GM12878 (cell line): ENCODE results near the gene LXN.

Source experiments
- BACH1 ChIP-seq: fragments of 450-650 bp; IDR thresholded peaks from 2 replicates; pipeline ENCODE4 v1.6.1; 2017; ENCODE audit warnings: mild to moderate bottlenecking, borderline replicate concordance
- EGR1 ChIP-seq, 2 experiments: IDR thresholded peaks; 1 replicate in 1 of 2; 2 replicates in 1 of 2; pipeline ENCODE4 v1.6.1; 2011 to 2012; ENCODE audit warnings: low read depth in 2 of 2, low read length in 2 of 2, borderline replicate concordance in 1 of 2, mild to moderate bottlenecking in 1 of 2, moderate library complexity in 1 of 2
- GABPA ChIP-seq: IDR thresholded peaks from 2 replicates; pipeline ENCODE4 v1.6.1; 2014; ENCODE audit warnings: antibody characterized with exemption, low read depth, mild to moderate bottlenecking, inconsistent platforms
- HCFC1 ChIP-seq: fragments of 150-350 bp; IDR thresholded peaks from 2 replicates; pipeline ENCODE4 v1.6.1; 2014; ENCODE audit warnings: low read length
- HDAC6 ChIP-seq: fragments of 200-600 bp; sonication (generic); IDR thresholded peaks from one replicate; pipeline ENCODE4 v1.8.0; 2017; ENCODE audit warnings: antibody characterized with exemption; ENCODE audit not compliant: unreplicated experiment
- POLR2AphosphoS5 ChIP-seq: IDR thresholded peaks from 2 replicates; pipeline ENCODE4 v1.6.1; 2011; ENCODE audit warnings: mild to moderate bottlenecking, low read length, inconsistent platforms
- SIN3A ChIP-seq: IDR thresholded peaks from 2 replicates; pipeline ENCODE4 v1.6.1; 2012; ENCODE audit warnings: low read depth, low read length, improper control_type of control experiment
- SREBF2 ChIP-seq: IDR thresholded peaks from 2 replicates; pipeline ENCODE4 v1.6.1; 2012; ENCODE audit warnings: mild to moderate bottlenecking, low read length
- ZNF384 ChIP-seq: IDR thresholded peaks from 2 replicates; pipeline ENCODE4 v1.6.1; 2012; ENCODE audit warnings: low read depth, mild to moderate bottlenecking, low read length, improper control_type of control experiment, borderline replicate concordance
- TF ChIP-seq, protein P1 (sequence below), 3 experiments: IDR thresholded peaks in 2 of 3; conservative IDR thresholded peaks in 1 of 3; 2 replicates each; pipeline ENCODE4 v1.5.1; 2011; ENCODE audit warnings: low read depth in 3 of 3, low read length in 3 of 3, mild to moderate bottlenecking in 3 of 3, control low read depth in 2 of 3, moderate library complexity in 2 of 3, inconsistent platforms in 1 of 3, mixed read lengths in 1 of 3; ENCODE audit not compliant: control insufficient read depth in 2 of 3, insufficient read depth in 1 of 3; ENCODE audit errors: extremely low read depth in 1 of 3
- TF ChIP-seq, protein P2 (sequence below): fragments of 450-650 bp; IDR thresholded peaks from 2 replicates; pipeline ENCODE4 v1.6.1; 2017; ENCODE audit warnings: mild to moderate bottlenecking

DNA sequence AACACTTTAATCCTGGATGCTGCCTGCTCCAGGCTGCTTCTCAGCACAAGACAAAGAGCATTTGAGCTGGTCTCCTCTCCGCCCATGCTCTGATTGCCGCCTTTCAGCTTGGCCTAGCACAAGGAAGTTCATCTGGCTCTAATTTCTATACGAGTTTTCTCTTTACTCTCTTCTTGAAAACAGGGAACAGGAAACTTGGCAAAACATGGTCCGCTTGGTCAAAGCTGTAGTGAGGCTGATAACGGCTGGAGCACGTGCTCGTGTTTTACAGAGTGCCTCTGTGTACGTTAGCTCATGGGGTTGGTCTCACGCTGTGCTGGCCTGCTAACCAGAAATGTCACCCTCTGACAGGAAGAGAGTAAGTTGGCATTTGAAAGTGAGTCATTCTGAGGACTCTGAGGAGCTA is 40.6 kb upstream of the LXN start:
- TF ChIP-seq ZNF384, result no peak
- TF ChIP-seq, protein P1, sequence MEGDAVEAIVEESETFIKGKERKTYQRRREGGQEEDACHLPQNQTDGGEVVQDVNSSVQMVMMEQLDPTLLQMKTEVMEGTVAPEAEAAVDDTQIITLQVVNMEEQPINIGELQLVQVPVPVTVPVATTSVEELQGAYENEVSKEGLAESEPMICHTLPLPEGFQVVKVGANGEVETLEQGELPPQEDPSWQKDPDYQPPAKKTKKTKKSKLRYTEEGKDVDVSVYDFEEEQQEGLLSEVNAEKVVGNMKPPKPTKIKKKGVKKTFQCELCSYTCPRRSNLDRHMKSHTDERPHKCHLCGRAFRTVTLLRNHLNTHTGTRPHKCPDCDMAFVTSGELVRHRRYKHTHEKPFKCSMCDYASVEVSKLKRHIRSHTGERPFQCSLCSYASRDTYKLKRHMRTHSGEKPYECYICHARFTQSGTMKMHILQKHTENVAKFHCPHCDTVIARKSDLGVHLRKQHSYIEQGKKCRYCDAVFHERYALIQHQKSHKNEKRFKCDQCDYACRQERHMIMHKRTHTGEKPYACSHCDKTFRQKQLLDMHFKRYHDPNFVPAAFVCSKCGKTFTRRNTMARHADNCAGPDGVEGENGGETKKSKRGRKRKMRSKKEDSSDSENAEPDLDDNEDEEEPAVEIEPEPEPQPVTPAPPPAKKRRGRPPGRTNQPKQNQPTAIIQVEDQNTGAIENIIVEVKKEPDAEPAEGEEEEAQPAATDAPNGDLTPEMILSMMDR (IDR thresholded peaks at IDR 0.05 in 2 of 3, conservative IDR thresholded peaks at IDR 0.05 in 1 of 3; ENCODE audit: control insufficient read depth in 2 of 3, extremely low read depth in 1 of 3, insufficient read depth in 1 of 3, low read depth in 3 of 3, low read length in 3 of 3), result no peak
- TF ChIP-seq EGR1 (IDR thresholded peaks at IDR 0.05; ENCODE audit: borderline replicate concordance in 1 of 2, low read depth in 2 of 2, low read length in 2 of 2), result no peak
- TF ChIP-seq BACH1, result no peak
- no peak for TF ChIP-seq HDAC6
- no peak for TF ChIP-seq POLR2AphosphoS5
- no peak for TF ChIP-seq SIN3A
- TF ChIP-seq GABPA, result no peak
- TF ChIP-seq SREBF2, result no peak
- no peak for TF ChIP-seq HCFC1
- TF ChIP-seq, protein P2, sequence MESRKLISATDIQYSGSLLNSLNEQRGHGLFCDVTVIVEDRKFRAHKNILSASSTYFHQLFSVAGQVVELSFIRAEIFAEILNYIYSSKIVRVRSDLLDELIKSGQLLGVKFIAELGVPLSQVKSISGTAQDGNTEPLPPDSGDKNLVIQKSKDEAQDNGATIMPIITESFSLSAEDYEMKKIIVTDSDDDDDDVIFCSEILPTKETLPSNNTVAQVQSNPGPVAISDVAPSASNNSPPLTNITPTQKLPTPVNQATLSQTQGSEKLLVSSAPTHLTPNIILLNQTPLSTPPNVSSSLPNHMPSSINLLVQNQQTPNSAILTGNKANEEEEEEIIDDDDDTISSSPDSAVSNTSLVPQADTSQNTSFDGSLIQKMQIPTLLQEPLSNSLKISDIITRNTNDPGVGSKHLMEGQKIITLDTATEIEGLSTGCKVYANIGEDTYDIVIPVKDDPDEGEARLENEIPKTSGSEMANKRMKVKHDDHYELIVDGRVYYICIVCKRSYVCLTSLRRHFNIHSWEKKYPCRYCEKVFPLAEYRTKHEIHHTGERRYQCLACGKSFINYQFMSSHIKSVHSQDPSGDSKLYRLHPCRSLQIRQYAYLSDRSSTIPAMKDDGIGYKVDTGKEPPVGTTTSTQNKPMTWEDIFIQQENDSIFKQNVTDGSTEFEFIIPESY, result no peak
